Activated naive CD8-positive, alpha-beta T cell treated with anti-CD3 and anti-CD28 coated beads, Interleukin-2, amount 10 ng/mL, durations not matched to agents 7 days and 5 days (primary cell): Measurements from ENCODE around the gene PIP4K2A. TPM values are rescaled to one million over a fixed set of nuclear protein-coding genes. Genes with fewer than 3 reads are reported as not detected.

Experiments used
- ATAC-seq: fragments of 150-1000 bp; cut with Tn5 transposase; one replicate; pipeline ENCODE4 v1.10.0; 2021; ENCODE audit warnings: low read depth, moderate library complexity
- POLR2A ChIA-PET: fragments of 350-600 bp; sonication (Branson Sonifier 250); formaldehyde crosslinking; loops from one replicate; lab custom pipeline; 2021; ENCODE audit warnings: antibody characterized with exemption; lab: Charles Lee
- DNase-seq: peaks from one replicate; pipeline ENCODE4 v3.0.0; 2021
- H3K27ac Mint-ChIP-seq: one replicate; pipeline ENCODE4 v1.8.0; 2022; ENCODE audit warnings: mild to moderate bottlenecking, mixed read lengths
- H3K27me3 Mint-ChIP-seq: one replicate; pipeline ENCODE4 v1.8.0; 2022; ENCODE audit warnings: mild to moderate bottlenecking, moderate library complexity, mixed read lengths
- H3K36me3 Mint-ChIP-seq: one replicate; pipeline ENCODE4 v1.8.0; 2021; ENCODE audit warnings: mild to moderate bottlenecking, mixed read lengths
- H3K4me1 Mint-ChIP-seq: one replicate; pipeline ENCODE4 v1.8.0; 2021; ENCODE audit warnings: mixed read lengths
- H3K4me3 Mint-ChIP-seq: one replicate; pipeline ENCODE4 v1.8.0; 2022; ENCODE audit warnings: mild to moderate bottlenecking, moderate library complexity, mixed read lengths
- H3K9me3 Mint-ChIP-seq: one replicate; pipeline ENCODE4 v1.8.0; 2021; ENCODE audit warnings: mixed read lengths
- total RNA-seq, 2 experiments: library from RNA; stranded (reverse); gene quantifications; one replicate each; pipeline ENCODE4 v1.2.3, GENCODE V29; 2021

PIP4K2A gene
- total RNA-seq, 2 experiments from 2014 or later: 179 to 199 TPM

DNA sequence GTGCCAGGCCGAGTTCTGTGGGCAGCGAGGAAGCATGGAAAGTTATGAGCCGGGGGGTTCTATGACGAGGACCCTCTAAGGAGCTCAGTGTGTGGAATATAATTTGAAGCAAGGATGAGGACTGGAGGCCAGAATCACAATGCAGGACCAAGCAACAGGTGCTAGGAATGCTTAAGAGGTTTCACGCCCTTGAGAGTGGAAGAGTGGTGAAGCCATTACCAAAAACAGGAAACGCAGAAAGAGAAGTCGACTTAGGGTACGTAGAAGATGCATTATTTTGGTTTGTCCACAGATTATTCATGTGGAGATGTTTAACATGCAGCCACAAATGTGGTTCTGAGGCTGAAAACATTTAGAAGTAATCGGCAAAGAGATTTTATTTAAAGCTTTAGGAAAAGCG lies 78.7 kb downstream of the PIP4K2A start:
- Mint-ChIP-seq H3K9me3 (no peaks in the 10 kb centered on the region), H3K4me1 (peaks cover 61% of the 10 kb centered on the region), H3K27ac (peak overlapping the region; percentile 70), H3K4me3 (peak overlapping the region; percentile 33), H3K27me3 (no peaks in the 10 kb centered on the region), H3K36me3 (peaks cover 41% of the 10 kb centered on the region)
- ATAC-seq: no peak
- POLR2A ChIA-PET: interaction anchor here (0.6 kb wide), 1 partner anchor 35 kb away, joined by 3 read pairs; no protein-coding TSS in a partner anchor
- DNase-seq: no peak

DNA sequence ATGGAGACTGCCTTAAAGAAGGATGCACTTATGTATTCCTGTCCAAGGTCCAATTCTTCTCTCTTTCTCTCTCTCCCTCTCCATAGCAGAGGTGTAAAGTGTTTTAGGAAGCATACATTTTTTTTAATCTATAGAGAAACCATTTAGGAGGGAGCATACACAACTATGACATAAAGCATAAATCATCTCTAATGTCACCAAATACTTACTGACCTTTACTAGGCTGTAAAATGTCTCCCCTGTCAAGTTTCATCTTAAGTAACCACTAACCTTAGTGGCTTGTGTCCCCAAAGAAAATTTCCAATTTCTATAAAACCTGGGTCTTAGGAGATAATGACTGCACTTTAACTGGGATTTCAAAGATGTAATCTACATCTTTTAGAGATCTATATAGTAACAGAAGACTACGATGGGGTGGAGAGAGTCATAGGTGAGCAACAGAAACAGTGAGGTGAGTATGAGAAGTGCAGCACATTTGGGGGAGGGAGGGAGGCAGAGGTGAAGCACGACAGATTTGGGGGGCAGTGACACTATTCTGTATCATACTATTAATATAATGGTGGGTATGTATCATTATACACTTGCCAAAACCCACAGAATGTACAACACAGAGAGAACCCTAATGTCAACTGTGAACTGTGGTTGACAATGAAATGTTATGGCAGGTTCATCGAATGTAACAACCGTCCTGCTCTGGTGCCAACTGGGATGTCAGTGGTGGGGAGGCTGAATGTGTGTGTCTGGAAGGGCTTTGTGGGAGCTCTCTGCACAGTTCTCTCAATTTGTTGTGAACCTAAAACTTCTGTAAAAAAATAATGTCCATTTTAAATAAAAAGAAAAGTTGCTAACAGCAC lies 79.5 kb downstream of the PIP4K2A start:
- no peaks in the 10 kb centered on the region for H3K27me3 Mint-ChIP-seq
- DNase-seq: no peak
- H3K9me3 Mint-ChIP-seq: no peaks in the 10 kb centered on the region
- H3K4me1 Mint-ChIP-seq: peaks cover 63% of the 10 kb centered on the region
- peak overlapping the region; percentile 71 for H3K27ac Mint-ChIP-seq
- H3K36me3 Mint-ChIP-seq: peaks cover 38% of the 10 kb centered on the region
- ATAC-seq: no peak
- H3K4me3 Mint-ChIP-seq: peak overlapping the region; percentile 33
- POLR2A ChIA-PET: no interaction called here

DNA sequence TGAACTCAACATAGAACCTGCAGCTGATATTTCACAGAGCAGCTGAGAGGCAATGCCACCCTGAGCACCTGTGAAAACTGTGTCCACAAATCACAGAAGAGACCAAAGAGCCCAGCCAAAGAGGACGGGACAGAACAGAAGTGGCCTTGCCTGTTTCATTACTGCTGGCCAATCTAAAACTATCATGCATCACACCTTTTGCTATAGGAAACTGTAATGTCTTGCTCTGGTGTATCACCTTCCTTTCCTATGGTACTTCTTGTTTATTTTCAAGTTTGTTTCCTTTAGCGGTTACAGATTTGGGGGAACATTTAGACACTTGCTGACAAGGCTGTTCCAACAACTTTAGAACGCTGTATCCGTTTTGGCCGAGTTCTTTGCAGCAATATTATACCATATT lies 80.3 kb downstream of the PIP4K2A start:
- no peak overlapping the region for H3K4me3 Mint-ChIP-seq
- POLR2A ChIA-PET: interaction anchor here (1.0 kb wide), 1 partner anchor 19 kb away, joined by 4 read pairs; no protein-coding TSS in a partner anchor

DNA sequence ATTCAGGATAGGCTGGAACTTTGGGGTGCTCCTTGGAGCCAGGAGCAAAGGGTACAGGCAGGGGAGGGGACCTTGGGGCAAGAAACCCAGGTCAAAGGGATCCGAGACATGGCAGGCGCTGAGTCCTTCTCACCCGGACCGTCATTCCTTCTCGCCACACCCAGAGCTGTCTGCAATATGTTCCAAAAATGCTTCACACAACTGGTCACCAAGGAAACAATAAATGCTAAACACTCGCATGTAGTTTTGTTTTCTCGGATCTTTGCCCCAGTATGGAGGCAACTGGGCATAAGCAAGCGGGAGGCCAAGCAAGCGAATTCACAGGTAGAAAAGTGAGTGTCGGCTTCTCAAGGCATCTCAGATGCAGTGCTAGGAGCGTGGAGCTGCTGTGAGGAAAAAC lies 80.8 kb downstream of the PIP4K2A start:
- POLR2A ChIA-PET: interaction anchor here (1.0 to 2.5 kb wide), 2 partner anchors 16 to 18 kb away, joined by 4 to 5 read pairs; no protein-coding TSS in a partner anchor
- Mint-ChIP-seq H3K27me3 (no peaks in the 10 kb centered on the region), H3K4me1 (peaks cover 69% of the 10 kb centered on the region), H3K36me3 (peaks cover 32% of the 10 kb centered on the region), H3K27ac (no peak overlapping the region), H3K9me3 (no peaks in the 10 kb centered on the region), H3K4me3 (no peak overlapping the region)
- DNase-seq: no peak
- ATAC-seq: no peak

More for the DNA sequence above, 80.3 kb downstream of the PIP4K2A start:
- Mint-ChIP-seq H3K27me3 (no peaks in the 10 kb centered on the region), H3K36me3 (peaks cover 35% of the 10 kb centered on the region), H3K27ac (peak overlapping the region; percentile 71), H3K9me3 (no peaks in the 10 kb centered on the region), H3K4me1 (peaks cover 67% of the 10 kb centered on the region)
- DNase-seq: no peak
- no peak for ATAC-seq

DNA sequence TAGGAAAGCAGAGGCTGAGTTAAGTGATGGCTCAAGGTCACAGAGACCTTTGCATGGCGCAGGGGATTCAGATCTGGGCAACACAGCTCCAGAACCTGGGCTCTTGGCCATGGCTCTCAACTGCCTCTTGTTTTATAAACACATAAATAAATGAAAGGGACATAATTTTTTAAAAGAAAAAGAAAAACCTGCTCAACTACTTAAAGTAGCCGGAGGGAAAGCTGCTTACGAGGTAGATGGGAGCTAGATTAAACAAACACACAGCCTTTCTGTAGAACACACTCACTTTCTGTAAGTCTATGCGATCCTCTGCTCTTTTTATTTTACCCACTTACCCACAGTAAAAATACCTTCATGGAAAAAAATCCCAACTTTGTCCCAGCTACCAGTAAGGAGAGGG lies 81.3 kb downstream of the PIP4K2A start:
- DNase-seq (no peak), ATAC-seq (no peak)
- H3K36me3 Mint-ChIP-seq: peaks cover 29% of the 10 kb centered on the region
- peaks cover 71% of the 10 kb centered on the region for H3K4me1 Mint-ChIP-seq
- H3K9me3 Mint-ChIP-seq: no peaks in the 10 kb centered on the region
- no peak overlapping the region for H3K4me3 Mint-ChIP-seq
- POLR2A ChIA-PET: interaction anchor here (1.0 to 2.5 kb wide), 3 partner anchors 17 to 49 kb away, joined by 3 to 5 read pairs (median 4); no protein-coding TSS in a partner anchor
- H3K27me3 Mint-ChIP-seq: no peaks in the 10 kb centered on the region
- H3K27ac Mint-ChIP-seq: peak overlapping the region; percentile 14

DNA sequence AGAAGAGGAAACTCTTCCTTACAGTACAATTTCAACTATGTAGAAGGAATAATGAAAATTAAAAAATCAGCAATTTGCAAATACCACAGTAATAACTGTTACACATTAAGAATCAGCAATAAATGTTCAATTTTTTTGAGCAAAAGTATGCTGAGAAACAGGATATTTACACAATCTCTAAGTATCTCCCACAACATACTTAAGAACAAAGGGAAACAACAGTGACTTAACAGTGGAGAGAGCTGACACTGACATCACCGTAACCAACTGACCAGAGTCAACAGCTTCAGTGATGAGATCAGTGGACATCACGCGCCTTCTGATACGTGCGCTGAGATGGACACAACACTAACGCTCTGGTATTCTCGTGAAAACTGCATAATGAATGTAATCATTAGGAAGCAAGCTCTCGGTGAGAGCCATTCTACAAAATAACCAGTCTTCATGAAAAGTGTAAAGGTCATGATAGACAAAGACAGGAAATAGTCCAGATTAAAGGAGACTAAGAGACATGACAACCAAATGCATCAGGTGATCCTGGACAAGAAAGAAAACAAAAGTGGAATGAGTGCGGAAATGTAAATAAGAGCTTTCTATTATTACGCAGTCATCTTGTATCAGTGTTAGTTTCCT lies 82.6 kb downstream of the PIP4K2A start:
- Mint-ChIP-seq H3K4me3 (no peak overlapping the region), H3K27ac (peak overlapping the region; percentile 92), H3K9me3 (no peaks in the 10 kb centered on the region), H3K4me1 (peaks cover 74% of the 10 kb centered on the region), H3K36me3 (peaks cover 21% of the 10 kb centered on the region), H3K27me3 (no peaks in the 10 kb centered on the region)
- ATAC-seq (no peak), DNase-seq (no peak)
- POLR2A ChIA-PET: interaction anchor here (0.7 to 2.5 kb wide), 8 partner anchors 13 to 50 kb away, joined by 3 to 7 read pairs (median 4); no protein-coding TSS in a partner anchor

DNA sequence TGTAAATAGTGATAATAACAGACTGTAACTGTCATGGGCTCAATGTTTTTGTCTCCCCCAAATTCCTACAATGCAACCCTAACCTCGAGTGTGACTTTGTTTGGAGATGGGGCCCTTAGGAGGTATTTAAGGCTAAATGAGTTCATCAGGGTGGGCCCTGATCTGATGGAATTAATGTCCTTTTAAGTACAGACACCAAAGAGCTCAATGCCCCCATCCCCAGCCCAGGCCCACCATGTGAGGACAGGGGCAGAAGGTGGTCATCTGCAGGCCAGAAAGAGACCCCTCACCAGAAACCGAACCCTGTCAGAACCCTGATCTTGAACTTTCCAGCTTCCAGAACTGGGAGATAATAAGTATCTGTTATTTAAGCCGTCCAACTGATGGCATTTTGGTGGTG lies 83.2 kb downstream of the PIP4K2A start:
- Mint-ChIP-seq H3K4me1 (peaks cover 71% of the 10 kb centered on the region), H3K27me3 (no peaks in the 10 kb centered on the region), H3K9me3 (no peaks in the 10 kb centered on the region), H3K36me3 (peaks cover 18% of the 10 kb centered on the region), H3K27ac (peak overlapping the region; percentile 92), H3K4me3 (no peak overlapping the region)
- POLR2A ChIA-PET: interaction anchor here (0.6 to 2.5 kb wide), 11 partner anchors 13 to 47 kb away, joined by 3 to 9 read pairs (median 4); no protein-coding TSS in a partner anchor
- DNase-seq (no peak), ATAC-seq (no peak)

DNA sequence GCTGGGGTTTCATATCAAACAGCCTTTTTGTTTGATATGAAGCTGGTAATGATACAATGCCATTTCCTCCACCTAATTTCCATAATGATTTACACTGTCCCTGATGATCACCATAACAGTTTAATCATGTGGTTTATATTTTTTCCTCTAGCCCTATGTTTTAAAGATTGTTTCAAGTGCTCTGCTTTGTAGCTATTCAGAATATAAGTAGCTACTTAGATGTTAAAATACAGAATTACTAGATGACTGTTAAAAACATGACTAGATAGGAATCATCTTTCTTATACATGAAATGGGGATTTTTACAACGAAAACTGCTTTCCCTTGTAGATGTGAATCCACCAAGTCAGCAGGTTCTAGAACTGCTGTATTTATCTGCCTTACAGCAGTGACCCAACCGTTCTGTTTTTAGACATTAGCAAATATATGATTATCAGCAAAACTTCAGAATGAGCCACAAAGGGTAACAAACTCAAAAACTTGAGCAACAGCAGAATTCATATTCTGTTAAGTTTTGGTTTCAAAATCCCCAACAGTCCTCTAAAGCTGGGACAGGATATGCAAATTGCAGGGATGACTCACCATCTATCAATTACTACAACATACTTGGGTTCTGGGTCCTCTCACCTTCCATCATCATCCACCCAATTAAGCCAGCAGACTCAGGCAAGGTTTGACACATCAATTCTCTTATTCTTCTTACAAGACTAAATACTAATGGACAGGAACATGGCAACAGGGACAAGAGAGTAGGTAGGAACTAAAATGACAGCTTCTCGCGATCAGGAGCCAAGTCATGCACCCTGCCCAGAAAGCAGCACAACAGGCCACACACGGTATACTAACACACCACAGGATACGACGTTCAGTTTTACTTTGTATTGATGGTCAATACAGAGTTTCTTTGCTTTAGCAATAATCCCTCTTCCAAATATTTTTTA lies 83.9 kb downstream of the PIP4K2A start:
- DNase-seq (no peak), ATAC-seq (peak; percentile 88)
- Mint-ChIP-seq H3K27ac (peak overlapping the region; percentile 92), H3K4me3 (peak overlapping the region; percentile 84), H3K4me1 (peaks cover 72% of the 10 kb centered on the region), H3K27me3 (no peaks in the 10 kb centered on the region), H3K36me3 (peaks cover 14% of the 10 kb centered on the region), H3K9me3 (no peaks in the 10 kb centered on the region)
- POLR2A ChIA-PET: interaction anchor here (0.6 to 2.5 kb wide), 13 partner anchors 11 to 52 kb away, joined by 3 to 9 read pairs (median 4); no protein-coding TSS in a partner anchor

DNA sequence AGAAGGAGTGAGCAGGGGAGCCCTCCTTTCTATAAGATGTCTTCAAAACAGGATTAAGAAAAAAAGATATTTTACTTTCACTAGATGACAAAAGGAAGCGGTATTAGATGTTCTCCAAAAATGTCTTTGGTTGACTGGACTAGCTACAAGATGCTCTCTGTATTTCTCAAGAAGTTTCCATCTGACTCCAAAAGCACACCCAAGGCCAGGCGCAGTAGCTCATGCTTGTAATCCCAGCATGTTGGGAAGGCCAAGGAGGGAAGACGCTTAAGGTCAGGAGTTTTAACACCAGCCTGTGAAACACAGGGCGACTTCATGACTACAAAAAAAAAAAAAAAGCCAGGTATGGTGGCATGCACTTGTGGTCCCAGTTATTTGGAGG lies 84.5 kb downstream of the PIP4K2A start:
- peaks cover 71% of the 10 kb centered on the region for H3K4me1 Mint-ChIP-seq
- H3K27ac Mint-ChIP-seq: peak overlapping the region; percentile 92
- no peaks in the 10 kb centered on the region for H3K9me3 Mint-ChIP-seq
- H3K27me3 Mint-ChIP-seq: no peaks in the 10 kb centered on the region
- peak overlapping the region; percentile 84 for H3K4me3 Mint-ChIP-seq
- POLR2A ChIA-PET: interaction anchor here (0.6 to 2.5 kb wide), 11 partner anchors 11 to 389 kb away, joined by 3 to 9 read pairs (median 5); no protein-coding TSS in a partner anchor
- H3K36me3 Mint-ChIP-seq: peaks cover 10% of the 10 kb centered on the region
- ATAC-seq (peak; percentile 15), DNase-seq (no peak)

DNA sequence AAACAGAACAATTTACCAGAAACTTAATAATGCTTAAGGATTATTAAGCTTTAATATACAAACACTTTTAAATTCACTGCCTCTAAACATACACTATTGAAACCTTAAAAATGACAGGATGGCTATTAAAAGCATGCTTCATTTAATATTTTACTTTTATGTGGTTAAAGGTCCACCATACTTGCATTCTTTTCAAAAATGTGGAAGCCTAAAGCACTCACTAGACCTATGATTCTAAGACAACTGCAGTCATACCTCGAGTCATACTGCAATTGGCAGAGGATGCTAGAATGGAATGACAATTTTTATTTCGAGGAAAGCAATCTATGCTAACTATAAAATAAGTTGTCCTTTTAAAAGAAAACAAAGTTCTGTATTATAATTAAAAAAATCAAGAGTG lies 85.3 kb downstream of the PIP4K2A start:
- H3K36me3 Mint-ChIP-seq: peaks cover 8% of the 10 kb centered on the region
- peak overlapping the region; percentile 63 for H3K27ac Mint-ChIP-seq
- H3K9me3 Mint-ChIP-seq: no peaks in the 10 kb centered on the region
- peak overlapping the region; percentile 48 for H3K4me3 Mint-ChIP-seq
- no peaks in the 10 kb centered on the region for H3K27me3 Mint-ChIP-seq
- peaks cover 70% of the 10 kb centered on the region for H3K4me1 Mint-ChIP-seq
- no peak for DNase-seq
- POLR2A ChIA-PET: interaction anchor here (1.1 to 2.5 kb wide), 3 partner anchors 18 to 49 kb away, joined by 4 to 7 read pairs (median 5); no protein-coding TSS in a partner anchor
- no peak for ATAC-seq

DNA sequence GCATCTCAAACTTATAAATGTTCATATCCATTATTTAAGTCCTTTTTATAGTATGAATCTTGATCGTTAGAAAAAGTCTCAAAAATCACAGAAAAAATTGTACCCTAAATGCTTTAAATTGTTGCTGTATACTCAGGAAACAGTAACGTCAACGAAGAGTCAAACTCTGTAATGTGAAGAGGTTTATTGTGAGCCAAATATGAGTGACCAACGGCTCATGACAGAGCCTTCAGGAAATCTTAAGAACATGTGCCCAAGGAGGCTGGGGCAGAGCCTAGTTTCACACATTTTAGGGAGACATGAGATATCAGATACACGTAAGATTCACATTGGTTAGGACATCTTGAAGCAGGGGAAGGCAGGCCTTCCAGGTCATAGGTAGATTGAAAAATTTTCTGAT lies 86.1 kb downstream of the PIP4K2A start:
- ATAC-seq (no peak), DNase-seq (no peak)
- POLR2A ChIA-PET: interaction anchor here (0.9 kb wide), 1 partner anchor 12 kb away, joined by 5 read pairs; no protein-coding TSS in a partner anchor
- no peaks in the 10 kb centered on the region for H3K27me3 Mint-ChIP-seq
- peaks cover 73% of the 10 kb centered on the region for H3K4me1 Mint-ChIP-seq
- H3K4me3 Mint-ChIP-seq: peak overlapping the region; percentile 48
- H3K36me3 Mint-ChIP-seq: peaks cover 7% of the 10 kb centered on the region
- H3K9me3 Mint-ChIP-seq: no peaks in the 10 kb centered on the region
- peak overlapping the region; percentile 63 for H3K27ac Mint-ChIP-seq

DNA sequence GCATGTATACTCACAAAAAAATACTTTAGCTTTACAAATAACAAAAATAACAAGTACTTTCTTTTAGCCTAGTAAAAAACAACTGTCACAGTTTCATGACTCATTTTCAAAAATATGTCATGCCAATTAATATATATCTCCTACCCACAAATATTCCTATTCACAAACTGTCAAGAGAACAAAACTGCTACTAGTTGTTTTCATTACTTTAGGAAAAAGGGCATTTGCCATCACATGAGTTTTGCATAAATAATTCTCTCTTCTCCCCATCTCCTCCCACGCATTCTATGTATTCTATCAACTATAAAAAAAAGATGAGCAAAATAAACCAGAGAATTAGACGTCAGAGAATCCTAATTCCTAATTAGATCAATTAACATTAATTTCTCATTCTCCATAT lies 87.6 kb downstream of the PIP4K2A start:
- no peaks in the 10 kb centered on the region for H3K9me3 Mint-ChIP-seq
- POLR2A ChIA-PET: interaction anchor here (2.8 kb wide), 1 partner anchor 28 kb away, joined by 8 read pairs; no protein-coding TSS in a partner anchor
- H3K4me3 Mint-ChIP-seq: peak overlapping the region; percentile 49
- H3K27me3 Mint-ChIP-seq: no peaks in the 10 kb centered on the region
- ATAC-seq (no peak), DNase-seq (no peak)
- peak overlapping the region; percentile 14 for H3K27ac Mint-ChIP-seq
- H3K36me3 Mint-ChIP-seq: peaks cover 8% of the 10 kb centered on the region
- H3K4me1 Mint-ChIP-seq: peaks cover 76% of the 10 kb centered on the region
